ENCODE data around the gene SSBP3. TPM values are rescaled to one million over a fixed set of nuclear protein-coding genes. Genes with fewer than 3 reads are reported as not detected.

The SSBP3 gene
- total RNA-seq, 1 experiment from 2014 or later = 37.5 TPM

- Histone ChIP-seq H3K9me3 (ENCODE audit: control insufficient read depth in 1 of 2, insufficient read depth in 1 of 2, low read depth in 1 of 2, low read length in 2 of 2) (no peaks in the 10 kb centered on the region), H3K9ac (ENCODE audit: low read length) (no peak overlapping the region), H2AFZ (ENCODE audit: low read depth, low read length, poor library complexity, severe bottlenecking) (no peak overlapping the region), H3K4me2 (ENCODE audit: low read length) (no peak overlapping the region), H4K20me1 (ENCODE audit: insufficient read depth) (no peaks in the 10 kb centered on the region), H3K36me3 (ENCODE audit: control insufficient read depth in 1 of 2, insufficient read depth in 2 of 2, low read length in 2 of 2) (no peaks in the 10 kb centered on the region), H3K4me3 (replicated peaks in 1 of 2; ENCODE audit: low read depth in 1 of 2, low read length in 2 of 2) (no peak overlapping the region), H3K9me2 (ENCODE audit: insufficient read depth) (no peaks in the 10 kb centered on the region), H3K27ac (ENCODE audit: low read depth, low read length) (no peak overlapping the region), H3K27me3 (ENCODE audit: insufficient read depth, low read length) (no peaks in the 10 kb centered on the region), H3K4me1 (ENCODE audit: control insufficient read depth in 1 of 2, insufficient read depth in 2 of 2, low read length in 2 of 2) (no peaks in the 10 kb centered on the region), H3K79me2 (ENCODE audit: insufficient read depth, low read length) (no peaks in the 10 kb centered on the region)
- CTCF ChIA-PET = no interaction called here
- no peak for DNase-seq (ENCODE audit: low read depth, low spot score)
- no TSS peak for BruUV-seq (replicated peaks)
- TF ChIP-seq FOSL1 (IDR thresholded peaks at IDR 0.05; ENCODE audit: low read depth) = no peak
- TF ChIP-seq POLR2A (IDR thresholded peaks at IDR 0.05; ENCODE audit: borderline replicate concordance, extremely low read depth, insufficient read depth, insufficient read length) = no peak
- no peak for TF ChIP-seq SP1 (IDR thresholded peaks at IDR 0.05; ENCODE audit: low read depth)
- TF ChIP-seq YY1 (IDR thresholded peaks at IDR 0.05; ENCODE audit: extremely low read depth, insufficient replicate concordance, low read depth, low read length) = no peak
- POLR2A ChIA-PET = no interaction called here
- RAD21 ChIA-PET (ENCODE audit: low non-redundant PET in 1 of 2, low total read pairs in 2 of 2, uncharacterized antibody in 2 of 2, unreplicated experiment in 2 of 2) = no interaction called here
- intact Hi-C loops (cut with micrococcal nuclease) = no loop called here
- no peak for ATAC-seq
These were observed 58.1 kb downstream of the SSBP3 start for GRCh38 chr1:54347955-54348699.

GRCh38 chr1:54347261-54347954 is 58.8 kb downstream of the SSBP3 start:
- ATAC-seq = no peak
- RAD21 ChIA-PET (ENCODE audit: low non-redundant PET in 1 of 2, low total read pairs in 2 of 2, uncharacterized antibody in 2 of 2, unreplicated experiment in 2 of 2) = no interaction called here
- Histone ChIP-seq H3K4me2 (ENCODE audit: low read length) (no peak overlapping the region), H3K9ac (ENCODE audit: low read length) (no peak overlapping the region), H3K9me3 (ENCODE audit: control insufficient read depth in 1 of 2, insufficient read depth in 1 of 2, low read depth in 1 of 2, low read length in 2 of 2) (no peaks in the 10 kb centered on the region), H3K4me1 (ENCODE audit: control insufficient read depth in 1 of 2, insufficient read depth in 2 of 2, low read length in 2 of 2) (no peaks in the 10 kb centered on the region), H4K20me1 (ENCODE audit: insufficient read depth) (no peaks in the 10 kb centered on the region), H3K4me3 (replicated peaks in 1 of 2; ENCODE audit: low read depth in 1 of 2, low read length in 2 of 2) (no peak overlapping the region), H3K36me3 (ENCODE audit: control insufficient read depth in 1 of 2, insufficient read depth in 2 of 2, low read length in 2 of 2) (no peaks in the 10 kb centered on the region), H3K27me3 (ENCODE audit: insufficient read depth, low read length) (no peaks in the 10 kb centered on the region), H2AFZ (ENCODE audit: low read depth, low read length, poor library complexity, severe bottlenecking) (no peak overlapping the region), H3K27ac (ENCODE audit: low read depth, low read length) (no peak overlapping the region), H3K9me2 (ENCODE audit: insufficient read depth) (no peaks in the 10 kb centered on the region), H3K79me2 (ENCODE audit: insufficient read depth, low read length) (no peaks in the 10 kb centered on the region)
- intact Hi-C loops (cut with micrococcal nuclease) = no loop called here
- POLR2A ChIA-PET = no interaction called here
- no TSS peak for BruUV-seq (replicated peaks)
- no peak for DNase-seq (ENCODE audit: low read depth, low spot score)
- CTCF ChIA-PET = no interaction called here
- TF ChIP-seq SIN3A (IDR thresholded peaks at IDR 0.05; ENCODE audit: low read depth) = no peak
- no peak for TF ChIP-seq EGR1 (IDR thresholded peaks at IDR 0.05; ENCODE audit: low read depth)
- TF ChIP-seq CEBPB (IDR thresholded peaks at IDR 0.05; ENCODE audit: low read depth) = no peak
- no peak for TF ChIP-seq ZBTB33 (IDR thresholded peaks at IDR 0.05; ENCODE audit: extremely low read depth, insufficient replicate concordance, low read length)
- TF ChIP-seq ELF1 (IDR thresholded peaks at IDR 0.05; ENCODE audit: borderline replicate concordance, low read depth) = no peak
- TF ChIP-seq ZNF274 (IDR thresholded peaks at IDR 0.05; ENCODE audit: low read depth, low read length) = no peak
- no peak for TF ChIP-seq RAD21 (IDR thresholded peaks at IDR 0.05; ENCODE audit: low read depth)
- TF ChIP-seq POLR2A (IDR thresholded peaks at IDR 0.05; ENCODE audit: borderline replicate concordance, extremely low read depth, insufficient read depth, insufficient read length) = no peak
- no peak for TF ChIP-seq MAX (IDR thresholded peaks at IDR 0.05)
- TF ChIP-seq FOSL1 (IDR thresholded peaks at IDR 0.05; ENCODE audit: low read depth) = no peak
- no peak for TF ChIP-seq POLR2AphosphoS5 (IDR thresholded peaks at IDR 0.05; ENCODE audit: low read depth, low read length)
- TF ChIP-seq JUND (IDR thresholded peaks at IDR 0.05) = no peak
- no peak for TF ChIP-seq CBX3 (IDR thresholded peaks at IDR 0.05; ENCODE audit: low read depth)
- TF ChIP-seq SRF (IDR thresholded peaks at IDR 0.05; ENCODE audit: low read depth) = no peak
- TF ChIP-seq YY1 (IDR thresholded peaks at IDR 0.05; ENCODE audit: extremely low read depth, insufficient replicate concordance, low read depth, low read length) = no peak
- TF ChIP-seq ZFX (IDR thresholded peaks at IDR 0.05) = no peak
